Measurements from ENCODE around the gene CENPV.
"Not testable (repeated sequence)": the region's sequence is repeated elsewhere in the genome, so short reads cannot be mapped to it uniquely, and the experiment has no call there.

The CENPV gene

DNA sequence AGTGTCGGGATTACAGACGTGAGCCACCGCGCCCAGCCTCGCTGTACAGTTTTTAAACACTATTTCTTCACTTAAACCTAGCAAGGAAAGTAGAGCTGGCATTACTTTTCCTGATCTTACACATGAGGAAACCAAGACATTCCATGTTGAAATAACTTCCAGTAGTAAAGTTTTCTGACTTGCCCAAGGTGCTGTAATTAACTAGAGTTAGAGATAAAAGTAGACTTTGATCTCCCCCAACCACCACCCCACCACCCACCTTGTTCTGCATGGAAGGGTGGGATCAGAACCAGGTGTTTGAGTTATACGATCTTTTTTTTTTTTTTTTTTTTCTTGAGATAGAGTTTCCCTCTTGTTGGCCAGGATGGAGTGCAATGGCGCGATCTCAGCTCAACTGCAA, 47.1 kb downstream of the CENPV start:
- no peak for TF ChIP-seq ZFX (IDR thresholded peaks at IDR 0.05)
- TF ChIP-seq, protein P1, sequence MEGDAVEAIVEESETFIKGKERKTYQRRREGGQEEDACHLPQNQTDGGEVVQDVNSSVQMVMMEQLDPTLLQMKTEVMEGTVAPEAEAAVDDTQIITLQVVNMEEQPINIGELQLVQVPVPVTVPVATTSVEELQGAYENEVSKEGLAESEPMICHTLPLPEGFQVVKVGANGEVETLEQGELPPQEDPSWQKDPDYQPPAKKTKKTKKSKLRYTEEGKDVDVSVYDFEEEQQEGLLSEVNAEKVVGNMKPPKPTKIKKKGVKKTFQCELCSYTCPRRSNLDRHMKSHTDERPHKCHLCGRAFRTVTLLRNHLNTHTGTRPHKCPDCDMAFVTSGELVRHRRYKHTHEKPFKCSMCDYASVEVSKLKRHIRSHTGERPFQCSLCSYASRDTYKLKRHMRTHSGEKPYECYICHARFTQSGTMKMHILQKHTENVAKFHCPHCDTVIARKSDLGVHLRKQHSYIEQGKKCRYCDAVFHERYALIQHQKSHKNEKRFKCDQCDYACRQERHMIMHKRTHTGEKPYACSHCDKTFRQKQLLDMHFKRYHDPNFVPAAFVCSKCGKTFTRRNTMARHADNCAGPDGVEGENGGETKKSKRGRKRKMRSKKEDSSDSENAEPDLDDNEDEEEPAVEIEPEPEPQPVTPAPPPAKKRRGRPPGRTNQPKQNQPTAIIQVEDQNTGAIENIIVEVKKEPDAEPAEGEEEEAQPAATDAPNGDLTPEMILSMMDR (conservative IDR thresholded peaks at IDR 0.05) = no peak
- no peak overlapping the region for H3K27ac ChIP-seq

DNA sequence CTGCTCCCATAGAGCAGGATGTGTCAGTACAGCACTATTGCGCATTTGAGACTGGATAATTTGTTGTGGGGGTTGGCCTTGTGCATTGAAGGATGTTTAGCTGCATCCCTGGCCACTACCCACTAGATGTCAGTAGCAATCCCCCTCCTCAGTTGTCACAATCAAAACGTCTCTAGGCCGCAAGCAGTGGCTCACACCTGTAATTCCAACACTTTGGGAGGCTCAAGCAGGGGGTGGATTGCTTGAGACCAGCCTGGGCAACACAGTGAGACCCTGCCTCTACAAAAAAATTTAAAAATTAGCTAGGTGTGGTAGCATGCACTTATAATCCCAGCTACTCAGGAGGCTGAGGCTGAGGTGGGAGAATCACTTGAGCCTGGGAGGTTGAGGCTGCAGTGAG, 48.4 kb downstream of the CENPV start:
- H3K27ac ChIP-seq = no peak overlapping the region
- no peak for TF ChIP-seq ZFX (IDR thresholded peaks at IDR 0.05)
- TF ChIP-seq, protein P1 (conservative IDR thresholded peaks at IDR 0.05) = peak; percentile 35

DNA sequence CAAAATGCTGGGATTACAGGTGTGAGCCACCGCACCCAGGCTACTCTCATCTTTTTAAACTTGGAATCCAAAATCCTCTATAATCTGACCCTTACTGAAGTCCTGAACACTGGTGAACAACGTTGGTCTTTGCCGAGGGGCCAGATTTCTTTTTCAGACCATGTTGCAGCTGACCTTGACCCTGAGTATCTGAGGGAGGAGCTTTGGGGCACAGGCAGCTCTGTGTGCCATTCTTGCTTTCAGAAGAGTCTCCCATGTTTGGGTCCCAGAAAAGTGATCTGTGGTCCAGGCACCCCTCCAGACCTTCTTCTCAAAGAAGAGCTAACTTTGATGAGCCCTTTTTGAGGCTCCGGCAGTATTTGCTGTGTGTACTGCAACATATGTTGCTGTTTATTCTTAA, 50.4 kb downstream of the CENPV start:
- no peak overlapping the region for H3K27ac ChIP-seq
- TF ChIP-seq ZFX (IDR thresholded peaks at IDR 0.05) = no peak
- TF ChIP-seq, protein P1 (conservative IDR thresholded peaks at IDR 0.05) = no peak

DNA sequence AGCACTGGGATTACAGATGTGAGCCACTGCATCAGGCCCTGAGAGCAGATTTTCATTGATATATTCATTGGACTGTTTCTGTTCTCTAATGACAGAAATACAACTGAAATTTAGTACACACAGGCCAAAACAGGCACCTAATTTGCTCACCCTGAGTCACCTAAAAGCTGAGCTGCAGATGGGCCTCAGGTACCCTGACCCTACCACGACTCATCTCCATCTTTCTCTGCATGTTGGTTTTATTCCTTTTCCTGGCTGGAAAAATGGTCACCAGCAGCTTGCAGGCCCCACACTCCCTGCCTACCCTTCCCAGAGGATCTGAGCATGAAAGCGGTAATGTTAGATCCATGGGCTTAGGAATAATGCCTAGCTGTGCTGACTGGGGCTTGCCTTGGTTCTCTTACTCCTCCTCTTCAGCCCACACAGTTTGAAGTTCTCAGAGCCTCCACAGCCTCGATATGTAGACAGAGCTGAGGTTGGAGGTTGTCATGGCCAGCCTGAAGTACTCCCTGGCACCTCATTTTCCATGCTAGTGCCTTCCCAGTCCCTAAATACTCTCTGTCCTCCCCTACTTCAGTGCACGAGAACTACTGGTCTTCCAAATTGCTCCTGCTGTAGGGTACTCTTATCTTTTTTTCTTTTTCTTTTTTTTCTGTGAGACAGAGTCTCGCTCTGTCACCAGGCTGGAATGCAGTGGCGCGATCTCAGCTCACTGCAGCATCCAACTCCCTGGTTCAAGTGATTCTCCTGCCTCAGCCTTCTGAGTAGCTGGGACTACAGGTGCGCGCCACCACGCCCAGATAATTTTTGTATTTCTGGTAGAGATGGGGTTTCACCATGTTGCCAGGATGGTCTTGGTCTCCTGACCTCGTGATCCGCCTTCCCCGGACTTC, 51.1 kb downstream of the CENPV start:
- H3K27ac ChIP-seq = no peak overlapping the region
- TF ChIP-seq, protein P1 (conservative IDR thresholded peaks at IDR 0.05) = no peak
- no peak for TF ChIP-seq ZFX (IDR thresholded peaks at IDR 0.05)

DNA sequence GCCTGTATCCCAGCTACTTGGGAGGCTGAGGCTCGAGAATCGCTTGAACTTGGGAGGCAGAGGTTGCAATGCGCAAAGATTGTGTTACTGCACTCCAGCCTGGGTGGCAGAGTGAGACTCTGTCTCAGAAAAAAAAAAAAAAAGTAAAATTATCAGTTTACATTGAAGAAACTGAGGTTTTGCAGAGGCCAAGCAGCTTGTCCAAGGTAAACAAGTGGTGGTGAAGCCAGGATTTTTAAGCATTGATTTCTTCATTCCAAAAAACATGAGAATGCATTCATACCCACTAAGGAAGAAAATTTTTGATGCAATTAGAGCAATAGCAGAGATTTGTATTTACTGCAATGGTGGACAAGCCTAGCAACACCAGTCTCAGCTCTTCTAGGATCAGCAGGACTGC, 52.7 kb downstream of the CENPV start:
- no peak for TF ChIP-seq ZFX (IDR thresholded peaks at IDR 0.05)
- TF ChIP-seq, protein P1 (conservative IDR thresholded peaks at IDR 0.05) = no peak
- no peak overlapping the region for H3K27ac ChIP-seq

DNA sequence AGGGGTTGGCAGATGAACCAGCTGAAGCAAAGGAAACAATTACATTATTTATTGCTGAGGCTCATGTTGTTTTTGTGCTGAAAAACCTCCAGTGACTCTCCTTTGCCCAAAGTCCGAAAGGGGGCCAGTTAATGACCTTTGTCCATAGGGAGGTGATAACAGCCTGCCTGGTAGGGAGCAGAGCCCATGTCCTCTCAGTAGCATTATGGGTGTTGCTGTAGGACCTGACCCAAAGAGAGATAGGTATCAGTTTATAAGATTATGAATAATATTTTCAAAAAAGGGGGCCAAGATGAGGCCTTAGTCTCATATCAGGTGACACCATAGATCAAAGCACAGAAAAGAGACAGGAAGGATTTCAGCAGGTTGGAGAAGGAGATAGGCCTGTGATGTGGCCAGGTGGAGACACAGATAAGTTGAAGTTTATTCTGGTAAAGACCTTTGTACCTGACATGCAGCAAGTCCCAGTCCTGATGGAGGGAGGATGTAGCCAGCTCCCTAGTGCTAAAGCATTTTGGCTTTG, 55.1 kb downstream of the CENPV start:
- TF ChIP-seq ZFX (IDR thresholded peaks at IDR 0.05) = no peak
- TF ChIP-seq, protein P1 (conservative IDR thresholded peaks at IDR 0.05) = no peak
- H3K27ac ChIP-seq = no peak overlapping the region

DNA sequence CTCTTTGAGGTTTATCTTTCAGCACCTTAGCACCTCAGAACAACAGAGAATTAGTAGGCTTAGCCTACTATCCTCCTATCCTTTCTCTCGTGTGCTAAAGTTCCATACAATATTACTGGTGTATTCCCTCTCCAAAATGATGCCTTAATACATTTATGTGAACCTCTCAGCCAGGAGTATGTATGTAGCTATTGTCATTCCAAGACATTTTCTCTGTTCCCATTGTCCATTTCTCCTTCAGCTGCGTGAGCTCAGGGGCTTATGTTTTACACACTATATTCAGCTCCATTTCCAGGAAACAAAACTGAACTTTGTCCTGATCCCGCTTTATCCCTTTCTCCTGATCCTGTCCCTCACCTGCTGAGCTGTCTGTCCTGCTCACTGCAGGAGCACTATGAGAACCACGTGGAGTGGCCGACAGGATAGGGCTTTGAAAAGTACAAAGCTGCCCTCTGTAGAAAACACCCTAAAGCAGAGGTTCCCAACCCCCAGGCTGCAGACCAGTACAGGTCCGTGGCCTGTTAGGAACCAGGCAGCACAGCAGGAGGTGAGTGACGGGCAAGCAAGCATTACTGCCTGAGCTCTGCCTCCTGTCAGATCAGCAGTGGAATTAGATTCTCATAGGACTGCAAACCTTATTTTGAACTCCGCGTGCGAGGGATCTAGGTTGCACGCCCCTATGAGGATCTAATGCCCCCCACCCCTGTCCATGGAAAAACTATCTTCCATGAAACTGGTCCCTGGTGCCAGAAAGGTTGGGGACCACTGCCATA, 55.7 kb downstream of the CENPV start:
- H3K27ac ChIP-seq = no peak overlapping the region
- TF ChIP-seq ZFX (IDR thresholded peaks at IDR 0.05) = no peak
- TF ChIP-seq, protein P1 (conservative IDR thresholded peaks at IDR 0.05) = no peak

DNA sequence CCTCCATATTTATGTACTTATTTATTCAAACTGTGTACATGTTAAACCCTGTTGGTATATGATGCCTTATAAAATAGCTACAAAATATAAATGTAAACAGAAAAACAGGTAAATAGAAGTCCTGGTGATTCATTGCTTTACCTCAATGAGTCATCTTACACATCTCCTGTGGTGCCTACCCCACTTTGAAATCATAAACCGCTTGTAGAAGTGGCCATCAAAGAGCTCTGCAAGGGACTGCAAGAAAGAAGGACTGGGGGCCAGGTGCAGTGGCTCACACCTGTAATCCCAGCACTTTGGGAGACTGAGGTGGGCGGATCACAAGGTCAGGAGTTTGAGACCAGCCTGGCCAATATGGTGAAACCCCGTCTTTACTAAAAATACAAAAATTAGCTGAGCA, 57.2 kb downstream of the CENPV start:
- not testable (repeated sequence) for H3K27ac ChIP-seq

Measured in C4-2B (cell line).